ENCODE measurements around the gene ZNF792.
"Not testable (repeated sequence)": the region's sequence is repeated elsewhere in the genome, so short reads cannot be mapped to it uniquely, and the experiment has no call there.

ZNF792 gene

GRCh38 chr19:34970185-34970780 lies 6.3 kb upstream of the ZNF792 start:
- DNase-seq, result not testable (repeated sequence)

GRCh38 chr19:34969721-34970120 lies 5.7 kb upstream of the ZNF792 start:
- no peak for DNase-seq

- no peak for DNase-seq
Measured at GRCh38 chr19:34967551-34967950, 3.5 kb upstream of the ZNF792 start.

DNA sequence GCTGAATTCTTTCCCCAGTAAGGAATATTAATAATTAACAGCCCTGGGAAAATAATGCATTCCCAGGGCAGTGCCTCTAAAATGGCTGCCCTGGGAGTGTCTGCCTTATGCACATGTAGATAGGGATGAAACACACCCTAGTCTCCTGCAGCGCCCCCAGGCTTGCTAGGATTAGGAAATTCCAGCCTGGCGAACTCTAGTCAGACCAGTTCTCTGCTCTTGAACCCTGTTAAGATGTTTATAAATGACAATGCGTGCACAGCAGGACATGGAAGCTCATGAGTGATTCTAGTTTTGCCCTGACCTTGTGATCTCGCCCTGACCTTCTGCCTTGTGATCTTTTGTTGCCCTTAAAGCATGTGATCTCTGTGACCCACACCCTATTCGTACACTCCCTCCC lies 1.5 kb upstream of the ZNF792 start:
- not testable (repeated sequence) for DNase-seq

GRCh38 chr19:34964598-34964997 lies 569 bp upstream of the ZNF792 start:
- DNase-seq, result no peak

DNA sequence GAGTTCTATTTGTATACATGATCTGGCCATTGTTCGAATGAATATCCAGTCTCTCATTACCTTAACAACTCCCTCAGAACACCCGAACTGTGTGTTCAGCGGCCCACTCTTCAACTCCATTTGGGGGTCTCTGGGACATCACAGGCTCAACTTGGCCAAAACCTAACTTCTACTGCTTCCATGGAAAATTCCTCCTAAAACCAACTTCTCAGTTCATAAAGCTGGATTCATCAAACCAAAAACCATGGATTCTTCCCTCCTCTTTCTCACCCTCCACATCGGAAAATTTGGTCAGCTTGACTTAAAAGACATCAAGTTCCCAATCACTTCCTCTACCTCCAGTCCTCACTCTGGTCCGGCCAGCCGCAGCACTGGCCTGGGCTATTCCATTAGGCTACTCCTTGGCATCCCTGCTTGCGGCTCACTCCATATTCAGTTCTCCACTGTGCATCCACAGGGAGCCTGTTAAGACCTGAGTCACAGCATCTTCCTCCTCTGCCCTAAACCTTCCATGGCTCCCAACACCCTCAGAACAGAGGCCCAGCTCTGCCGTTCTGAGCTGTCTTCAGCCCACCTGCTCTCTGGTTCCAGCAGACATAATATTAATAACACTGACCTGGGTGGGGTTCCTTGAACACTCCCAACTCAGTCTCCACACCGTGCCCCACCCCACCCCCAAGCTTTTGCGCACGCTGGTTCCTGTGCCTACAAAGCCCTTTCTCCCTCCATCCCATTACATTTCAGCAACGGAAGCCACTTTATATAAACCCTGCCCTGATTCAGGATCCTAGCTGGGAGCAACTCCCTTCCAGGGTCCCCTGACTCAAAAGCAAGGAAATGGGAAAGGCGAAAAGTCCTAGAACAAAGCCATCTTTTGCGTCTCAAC lies 1.1 kb downstream of the ZNF792 start:
- no peak for DNase-seq

GRCh38 chr19:34961775-34962686 lies 2.0 kb downstream of the ZNF792 start:
- no peak for DNase-seq

DNA sequence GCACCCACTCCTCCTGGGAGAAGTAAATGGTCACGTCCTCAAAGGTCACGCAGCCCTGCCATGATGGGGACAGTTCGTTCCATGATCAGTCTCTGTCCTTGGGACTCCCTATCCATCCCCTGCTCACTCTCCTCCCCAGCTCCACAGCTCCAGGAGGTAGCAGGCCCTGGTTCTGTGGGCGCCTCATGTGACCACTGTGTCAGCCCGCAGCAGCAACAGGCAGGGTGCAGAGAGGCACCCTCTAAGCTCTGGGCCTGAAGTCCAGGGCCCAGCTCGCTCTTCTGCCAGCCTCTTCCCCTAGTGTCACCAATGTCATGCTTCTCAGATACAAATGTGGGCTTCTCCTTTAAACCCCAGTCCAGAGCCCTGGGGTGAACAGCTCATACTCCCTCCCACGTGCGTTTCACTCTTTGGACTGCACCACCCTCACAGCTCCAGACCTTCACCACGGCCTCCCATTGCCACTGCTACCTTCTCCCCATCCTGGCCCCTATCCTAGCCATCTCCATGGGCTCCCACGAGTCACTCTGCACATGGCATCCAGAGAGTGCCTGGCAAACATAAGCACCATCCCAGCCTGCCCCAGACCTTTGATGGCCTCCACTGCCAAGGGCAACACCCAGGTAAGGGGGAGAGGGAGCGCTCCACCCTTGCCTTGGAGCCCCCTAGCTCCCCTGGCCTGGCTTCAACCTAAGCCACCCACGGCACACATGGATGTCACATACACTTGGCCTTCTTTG lies 2.9 kb downstream of the ZNF792 start:
- no peak for DNase-seq

- DNase-seq, result no peak
Measured at GRCh38 chr19:34960103-34960805, 3.8 kb downstream of the ZNF792 start.

DNA sequence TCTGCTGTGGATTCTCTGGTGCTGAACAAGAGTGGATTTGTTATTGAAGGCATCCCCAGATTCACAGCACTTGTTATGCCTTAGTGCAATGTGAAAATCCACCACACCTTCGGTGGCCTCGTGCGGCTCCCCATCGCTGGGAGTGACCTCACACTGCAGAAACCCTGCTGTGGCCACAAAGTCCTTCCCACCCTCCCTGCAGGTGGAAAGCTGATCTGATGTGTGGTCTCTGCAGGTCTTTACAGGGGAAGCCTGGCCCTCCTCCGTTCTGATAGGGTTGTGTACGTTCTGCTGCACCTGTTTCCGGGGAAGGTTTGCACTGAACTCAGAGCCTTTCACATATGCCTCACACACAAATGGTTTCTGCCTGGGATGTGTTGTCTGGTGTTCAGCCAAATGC lies 5.0 kb downstream of the ZNF792 start:
- DNase-seq, result no peak

DNA sequence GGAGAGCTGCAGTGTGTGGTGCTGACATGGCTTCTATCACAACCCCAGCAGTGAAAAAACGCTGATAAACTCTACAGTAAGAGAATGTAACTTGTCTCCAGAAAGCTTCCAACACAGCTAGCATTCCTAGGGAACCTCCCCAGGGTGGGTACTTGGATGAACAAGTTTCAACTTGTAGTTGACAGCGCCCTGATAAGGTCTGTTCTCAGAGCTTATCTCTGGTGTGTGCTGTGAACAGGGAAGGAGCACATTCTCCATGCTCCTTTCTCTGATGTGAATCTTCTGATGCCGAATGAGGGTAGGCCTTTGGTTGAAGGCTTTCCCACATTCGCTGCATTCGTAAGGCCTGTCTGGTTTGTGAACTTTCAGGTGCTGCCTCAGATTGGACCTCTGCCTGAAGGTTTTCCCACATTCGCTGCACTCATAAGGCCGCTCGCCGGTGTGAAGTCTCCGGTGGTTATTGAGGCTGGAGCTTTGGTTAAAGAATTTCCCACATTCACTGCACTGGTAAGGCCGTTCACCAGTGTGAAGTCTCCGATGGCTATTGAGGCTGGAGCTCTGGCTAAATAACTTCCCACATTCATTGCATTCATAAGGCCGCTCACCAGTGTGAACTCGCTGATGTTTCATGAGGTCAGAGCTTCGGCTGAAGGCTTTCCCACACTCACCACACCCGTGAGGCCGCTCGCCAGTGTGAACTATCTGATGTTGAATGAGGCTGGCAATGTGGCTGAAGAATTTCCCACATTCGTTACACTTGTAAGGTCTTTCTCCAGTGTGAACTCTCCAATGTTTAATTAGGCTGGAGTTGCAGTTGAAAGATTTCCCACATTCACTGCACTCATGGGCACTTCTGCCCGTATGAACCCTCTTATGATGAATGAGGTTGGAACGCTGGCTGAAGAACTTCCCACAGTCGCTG lies 5.9 kb downstream of the ZNF792 start:
- no peak for DNase-seq

DNA sequence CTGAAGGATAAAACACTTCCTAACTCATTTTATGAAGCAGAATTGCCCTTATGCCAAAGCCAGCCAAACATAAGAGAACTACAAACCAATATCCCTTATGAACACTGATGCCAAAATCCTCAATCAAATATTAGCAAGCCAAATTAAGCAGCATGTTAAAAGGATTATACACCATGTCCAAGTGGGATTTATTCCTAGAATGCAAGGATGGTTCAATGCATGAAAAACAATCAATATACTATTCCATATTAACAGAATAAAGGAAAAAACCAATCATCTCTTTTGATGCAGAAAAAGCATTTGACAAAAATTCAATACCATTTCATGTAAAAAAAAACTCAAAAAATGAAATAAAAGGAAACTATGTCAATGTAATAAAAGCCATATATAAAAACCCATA lies 10.9 kb downstream of the ZNF792 start:
- DNase-seq, result no peak

- no peak for DNase-seq
Measured at GRCh38 chr19:34943861-34944573, 20.0 kb downstream of the ZNF792 start.

GRCh38 chr19:34938886-34939285 lies 25.1 kb downstream of the ZNF792 start:
- no peak for DNase-seq

DNA sequence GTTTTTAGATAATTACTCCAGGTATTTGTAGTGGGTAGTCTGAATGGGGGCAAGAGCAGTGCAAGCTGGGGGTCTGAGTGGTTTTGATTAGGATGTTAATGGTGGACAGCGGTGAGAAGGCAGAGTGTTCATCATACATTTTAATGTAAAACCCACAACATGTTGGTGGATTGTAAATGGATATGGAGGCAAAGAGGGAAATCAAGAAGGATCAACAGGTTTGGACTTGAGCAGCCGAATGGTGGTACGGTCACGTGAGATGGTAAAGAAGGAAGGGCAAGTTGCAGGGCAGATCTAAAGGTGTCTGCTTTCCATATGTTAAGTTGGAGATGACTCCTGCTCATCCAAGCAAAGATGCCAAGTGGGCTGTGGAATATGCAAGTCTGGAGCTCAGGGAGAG lies 27.8 kb downstream of the ZNF792 start:
- DNase-seq, result no peak

DNA sequence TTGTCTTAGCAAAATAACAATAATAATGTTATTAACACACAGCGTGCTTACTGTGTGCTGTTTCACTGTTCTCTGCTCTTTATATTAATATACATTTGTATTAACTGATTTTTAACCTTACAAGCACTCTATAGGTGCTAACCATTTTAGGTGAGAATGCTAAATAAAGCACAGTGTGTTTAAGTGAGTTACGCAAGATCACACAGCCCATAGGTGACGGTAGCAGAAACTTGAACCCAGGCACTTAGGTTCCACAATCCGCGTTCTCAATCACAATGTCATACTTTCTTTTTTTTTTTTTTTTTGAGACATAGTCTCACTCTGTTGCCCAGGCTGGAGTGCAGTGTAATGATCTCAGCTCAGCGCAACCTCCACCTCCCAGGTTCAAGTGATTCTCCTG lies 31.5 kb downstream of the ZNF792 start:
- DNase-seq, result no peak

DNA sequence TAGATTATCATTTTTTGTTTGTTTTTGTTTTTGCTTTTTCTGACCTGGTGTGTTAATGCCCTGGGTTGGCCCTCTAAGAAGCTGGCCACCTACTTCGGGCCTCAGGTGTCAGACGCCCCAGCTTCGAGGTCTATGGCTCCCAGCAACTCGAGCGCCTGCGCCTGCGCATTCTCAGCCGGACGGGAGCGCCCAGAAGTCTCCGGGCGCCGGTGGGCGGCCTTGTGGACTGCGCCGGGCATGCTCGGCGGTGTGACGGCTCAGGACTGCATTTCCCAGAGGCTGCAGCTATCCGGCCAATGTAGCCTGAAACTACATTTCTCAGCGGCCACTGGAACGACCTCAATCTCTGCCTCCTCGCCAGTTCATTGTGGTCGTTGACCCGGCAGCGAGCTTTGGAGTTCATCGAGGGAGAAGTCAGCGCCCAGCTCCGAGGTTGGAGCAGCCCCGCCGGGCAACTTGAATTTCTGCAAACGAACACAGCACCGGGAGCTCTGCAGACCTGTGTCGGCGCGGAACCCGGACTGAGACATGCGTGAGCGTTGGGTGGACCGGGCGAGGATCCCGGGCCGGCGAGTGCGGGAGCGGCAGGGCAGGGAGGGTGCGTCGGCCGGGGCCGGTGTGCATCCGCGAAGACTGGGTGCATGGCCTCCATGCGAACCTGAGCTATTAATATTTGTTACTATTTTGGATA lies 37.2 kb downstream of the ZNF792 start, which contains the start of gene ZNF30:
TSS of gene ZNF30 (plus strand) at position 219 of the 691 bp plus-strand sequence. CDS start 3,045 bp downstream, outside the sequence.
- DNase-seq, result peak; percentile 79

DNA sequence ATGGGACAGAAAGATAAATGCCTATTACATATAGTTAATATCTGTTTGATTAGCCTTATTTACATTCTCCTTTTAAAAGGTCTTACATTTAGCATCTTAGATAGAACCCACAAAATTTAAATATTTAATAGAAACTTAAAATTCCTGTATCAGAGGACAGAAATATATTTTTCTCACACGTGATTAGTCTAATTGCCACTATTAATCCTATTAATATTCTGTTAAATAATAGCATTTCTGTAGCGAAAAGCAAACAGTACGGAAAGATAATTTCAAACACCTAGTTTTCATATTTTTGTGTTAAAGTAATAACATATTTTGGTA lies 37.7 kb downstream of the ZNF792 start:
- DNase-seq, result no peak

- no peak for DNase-seq
Measured at GRCh38 chr19:34925278-34925855, 38.7 kb downstream of the ZNF792 start.

Data from NCI-H446 treated with DMSO at 0.1 percent for 48 hours (cell line).